H1 (cell line): ENCODE data around the gene ANAPC16. TPM values are rescaled to one million over a fixed set of nuclear protein-coding genes. Genes with fewer than 3 reads are reported as not detected.

ENCODE experiments used
- CTCF ChIA-PET: fragments of 300-600 bp; sonication (Branson Sonifier 250); formaldehyde crosslinking; loops from one replicate; lab custom pipeline; 2021; ENCODE audit not compliant: partially characterized antibody; lab: Charles Lee
- POLR2A ChIA-PET: fragments of 300-600 bp; sonication (Branson Sonifier 250); formaldehyde crosslinking; loops from one replicate; lab custom pipeline; 2021; ENCODE audit warnings: inconsistent platforms; ENCODE audit not compliant: partially characterized antibody; lab: Charles Lee
- DNase-seq, 2 experiments: peaks; one replicate each; pipeline versions ENCODE4 v3.0.0 to v3.0.0-alpha.2; 2010 to 2022; ENCODE audit warnings: low spot score in 2 of 2, low read depth in 1 of 2, mixed read lengths in 1 of 2
- FAIRE-seq: peaks from 2 replicates; lab custom pipeline; 2011; peaks lifted over from hg19 to GRCh38; lab: Jason Lieb, UNC
- H2AFZ ChIP-seq: 2 replicates; pipeline ENCODE4 v1.8.1; 2012; ENCODE audit warnings: low read length, inconsistent platforms
- H2AK5ac ChIP-seq: 2 replicates; pipeline ENCODE4 v1.6.1; 2013; ENCODE audit warnings: low read depth, low read length
- H2BK120ac ChIP-seq: replicated peaks from 2 replicates; pipeline ENCODE3; 2013; ENCODE audit warnings: low read depth, low read length, inconsistent platforms
- H2BK12ac ChIP-seq: 2 replicates; pipeline ENCODE4 v1.6.1; 2013; ENCODE audit warnings: low read depth, low read length
- H2BK15ac ChIP-seq: 2 replicates; pipeline ENCODE4 v1.6.1; 2013; ENCODE audit warnings: low read length
- H2BK20ac ChIP-seq: 2 replicates; pipeline ENCODE4 v1.6.1; 2013; ENCODE audit warnings: low read length
- H2BK5ac ChIP-seq: 2 replicates; pipeline ENCODE4 v1.6.1; 2013; ENCODE audit warnings: low read depth, low read length
- H3K14ac ChIP-seq: 2 replicates; pipeline ENCODE4 v1.6.1; 2013; ENCODE audit warnings: inconsistent platforms; ENCODE audit not compliant: insufficient read length
- H3K18ac ChIP-seq: 2 replicates; pipeline ENCODE4 v1.6.1; 2013; ENCODE audit warnings: low read length; ENCODE audit errors: extremely low read depth
- H3K23ac ChIP-seq: 2 replicates; pipeline ENCODE4 v1.6.1; 2013; ENCODE audit warnings: inconsistent platforms; ENCODE audit not compliant: insufficient read length
- H3K23me2 ChIP-seq: 2 replicates; pipeline ENCODE4 v1.6.1; 2013; ENCODE audit warnings: low read depth, low read length
- H3K27ac ChIP-seq: 2 replicates; pipeline ENCODE4 v1.6.1; 2011; ENCODE audit warnings: low read depth, low read length, inconsistent platforms
- H3K27me3 ChIP-seq, 4 experiments: replicated peaks in 1 of 4; 1 replicate in 1 of 4; 2 replicates in 3 of 4; pipeline versions ENCODE4 v1.6.1 to v1.8.1; 2011 to 2013; ENCODE audit warnings: low read length in 3 of 4, mild to moderate bottlenecking in 3 of 4, inconsistent platforms in 2 of 4, mixed read lengths in 2 of 4, moderate library complexity in 1 of 4; ENCODE audit not compliant: control insufficient read depth in 3 of 4, insufficient read depth in 3 of 4; ENCODE audit errors: extremely low read depth in 1 of 4
- H3K36me3 ChIP-seq, 4 experiments: 2 replicates each; pipeline versions ENCODE4 v1.6.1 to v1.8.1; 2011 to 2013; ENCODE audit warnings: mild to moderate bottlenecking in 4 of 4, low read length in 3 of 4, moderate library complexity in 2 of 4, control low read depth in 1 of 4, inconsistent platforms in 1 of 4; ENCODE audit not compliant: insufficient read depth in 4 of 4, control insufficient read depth in 2 of 4
- H3K4ac ChIP-seq: replicated peaks from 2 replicates; pipeline ENCODE3; 2013; ENCODE audit warnings: low read length, low read depth, mixed read lengths, inconsistent platforms; ENCODE audit not compliant: insufficient read length
- H3K4me1 ChIP-seq, 4 experiments: replicated peaks in 1 of 4; 1 replicate in 1 of 4; 2 replicates in 3 of 4; pipeline versions ENCODE4 v1.6.1 to v1.8.1; 2011 to 2013; ENCODE audit warnings: low read length in 3 of 4, inconsistent platforms in 2 of 4, mixed read lengths in 1 of 4; ENCODE audit not compliant: insufficient read depth in 4 of 4, control insufficient read depth in 3 of 4
- H3K4me2 ChIP-seq, 2 experiments: 2 replicates each; pipeline versions ENCODE4 v1.6.1 to v1.8.1; 2011 to 2013; ENCODE audit warnings: low read depth in 2 of 2, low read length in 2 of 2, control low read depth in 1 of 2, inconsistent platforms in 1 of 2, mild to moderate bottlenecking in 1 of 2; ENCODE audit not compliant: insufficient read depth in 1 of 2
- H3K4me3 ChIP-seq, 4 experiments: fragments of 200-600, 300-600 bp in 1 of 4; sonication (generic), shearing (Covaris generic), sonication (Bioruptor Twin) in 1 of 4; 2 replicates each; pipeline versions ENCODE4 v1.5.1 to v1.8.1; 2011 to 2016; ENCODE audit warnings: low read length in 4 of 4, low read depth in 3 of 4, control low read depth in 2 of 4, inconsistent platforms in 2 of 4, mild to moderate bottlenecking in 2 of 4, mixed read lengths in 1 of 4, moderate library complexity in 1 of 4; ENCODE audit not compliant: insufficient read depth in 2 of 4; ENCODE audit errors: extremely low read depth in 1 of 4
- H3K56ac ChIP-seq: replicated peaks from 2 replicates; pipeline ENCODE3; 2013; ENCODE audit warnings: low read depth, mild to moderate bottlenecking, mixed read lengths, low read length, inconsistent platforms; ENCODE audit not compliant: insufficient read length
- H3K79me1 ChIP-seq: 2 replicates; pipeline ENCODE4 v1.6.1; 2013; ENCODE audit warnings: low read depth, low read length, control low read depth
- H3K79me2 ChIP-seq, 2 experiments: 2 replicates each; pipeline versions ENCODE4 v1.6.1 to v1.8.1; 2012 to 2013; ENCODE audit warnings: low read length in 2 of 2, mild to moderate bottlenecking in 2 of 2, inconsistent platforms in 1 of 2; ENCODE audit not compliant: insufficient read depth in 2 of 2, control insufficient read depth in 1 of 2
- H3K9ac ChIP-seq, 4 experiments: replicated peaks in 1 of 4; 1 replicate in 1 of 4; 2 replicates in 3 of 4; pipeline versions ENCODE4 v1.6.1 to v1.8.1; 2011 to 2013; ENCODE audit warnings: low read depth in 3 of 4, low read length in 3 of 4, control low read depth in 2 of 4, mild to moderate bottlenecking in 2 of 4, moderate library complexity in 2 of 4, inconsistent platforms in 1 of 4; ENCODE audit errors: extremely low read depth in 1 of 4
- H3K9me3 ChIP-seq, 2 experiments: 2 replicates each; pipeline versions ENCODE4 v1.6.1 to v1.8.1; 2012 to 2013; ENCODE audit warnings: mild to moderate bottlenecking in 2 of 2, moderate library complexity in 2 of 2, control low read depth in 1 of 2, inconsistent platforms in 1 of 2, low read depth in 1 of 2, low read length in 1 of 2, mixed read lengths in 1 of 2; ENCODE audit not compliant: insufficient read depth in 2 of 2
- H4K20me1 ChIP-seq, 2 experiments: replicated peaks in 1 of 2; 2 replicates each; pipeline versions ENCODE3 to v1.8.1; 2011 to 2013; ENCODE audit warnings: inconsistent platforms in 2 of 2, low read length in 2 of 2, mild to moderate bottlenecking in 1 of 2; ENCODE audit not compliant: insufficient read depth in 2 of 2, control insufficient read depth in 1 of 2
- H4K5ac ChIP-seq: 2 replicates; pipeline ENCODE4 v1.6.1; 2013; ENCODE audit warnings: low read length, low read depth, mixed read lengths, inconsistent platforms; ENCODE audit not compliant: insufficient read length
- H4K8ac ChIP-seq: 2 replicates; pipeline ENCODE4 v1.8.0; 2013; ENCODE audit warnings: mild to moderate bottlenecking, moderate library complexity, low read length, inconsistent platforms; ENCODE audit not compliant: insufficient read depth; ENCODE audit errors: extremely low read depth
- H4K91ac ChIP-seq: replicated peaks from 2 replicates; pipeline ENCODE3; 2013; ENCODE audit warnings: low read length, mixed read lengths, inconsistent platforms; ENCODE audit not compliant: insufficient read length
- ASH2L ChIP-seq: fragments of 200-600, 300-600 bp; sonication (generic); IDR thresholded peaks from one replicate; pipeline ENCODE4 v1.7.1; 2017; ENCODE audit warnings: low read length
- BACH1 ChIP-seq: IDR thresholded peaks from 2 replicates; pipeline ENCODE4 v1.6.1; 2012; ENCODE audit warnings: low read length, improper control_type of control experiment
- CREB1 ChIP-seq: IDR thresholded peaks from 2 replicates; pipeline ENCODE4 v1.6.1; 2012; ENCODE audit warnings: inconsistent platforms
- CTBP2 ChIP-seq: IDR thresholded peaks from 2 replicates; pipeline ENCODE4 v1.7.0; 2011; ENCODE audit warnings: borderline replicate concordance, mild to moderate bottlenecking, moderate library complexity, mixed read lengths, low read length; ENCODE audit not compliant: insufficient read depth, insufficient read length
- EP300 ChIP-seq, 2 experiments: IDR thresholded peaks; 1 replicate in 1 of 2; 2 replicates in 1 of 2; pipeline ENCODE4 v1.6.1; 2011 to 2012; ENCODE audit warnings: low read depth in 2 of 2, low read length in 2 of 2, mild to moderate bottlenecking in 2 of 2, borderline replicate concordance in 1 of 2, inconsistent platforms in 1 of 2, moderate library complexity in 1 of 2
- GABPA ChIP-seq: IDR thresholded peaks from 2 replicates; pipeline ENCODE4 v1.6.1; 2011; ENCODE audit warnings: mild to moderate bottlenecking, low read length, moderate library complexity, borderline replicate concordance; ENCODE audit not compliant: insufficient read depth
- NRF1 ChIP-seq: IDR thresholded peaks from 2 replicates; pipeline ENCODE4 v1.6.1; 2011; ENCODE audit warnings: mild to moderate bottlenecking, low read depth, low read length, improper control_type of control experiment
- SAP30 ChIP-seq: fragments of 300-600 bp; sonication (generic); IDR thresholded peaks from 2 replicates; pipeline ENCODE4 v1.7.1; 2012; ENCODE audit warnings: low read length, moderate library complexity, mild to moderate bottlenecking, inconsistent platforms; ENCODE audit not compliant: insufficient read depth, insufficient replicate concordance
- SP1 ChIP-seq: IDR thresholded peaks from 2 replicates; pipeline ENCODE4 v1.6.1; 2011; ENCODE audit warnings: low read depth, low read length
- SP4 ChIP-seq: IDR thresholded peaks from 2 replicates; pipeline ENCODE4 v1.6.1; 2012; ENCODE audit warnings: low read length, inconsistent platforms
- TBP ChIP-seq: IDR thresholded peaks from 2 replicates; pipeline ENCODE4 v1.6.1; 2011; ENCODE audit warnings: low read depth, low read length, improper control_type of control experiment
- USF2 ChIP-seq: IDR thresholded peaks from 2 replicates; pipeline ENCODE4 v1.6.1; 2011; ENCODE audit warnings: low read length, improper control_type of control experiment
- ZNF274 ChIP-seq: IDR thresholded peaks from 2 replicates; pipeline ENCODE4 v1.7.0; 2012; ENCODE audit warnings: low read length, borderline replicate concordance; ENCODE audit errors: extremely low read depth
- WGBS, 2 experiments: shearing (Covaris generic) in 1 of 2; methylation state at CpG; one replicate each; pipeline versions ENCODE4 v1.1.6 to v1.1.7; 2013 to 2015; ENCODE audit warnings: low lambda C conversion rate in 2 of 2, mixed read lengths in 2 of 2, inconsistent platforms in 1 of 2, low coverage in 1 of 2, missing lambda C conversion rate in 1 of 2; ENCODE audit not compliant: insufficient replicate concordance in 2 of 2, insufficient coverage in 1 of 2, insufficient read length in 1 of 2; ENCODE audit errors: extremely low coverage in 1 of 2, missing lambda C conversion rate in 1 of 2; 5-methylcytosine and 5-hydroxymethylcytosine counted together
- polyA plus RNA-seq, 7 experiments: library from polyadenylated mRNA; depleted of rRNA in 3 of 7; stranded (reverse) in 5 of 7; unstranded in 2 of 7; fragments of >200 nt in 5 of 7; fragments of 200-250 nt in 2 of 7; gene quantifications; 1 replicate in 5 of 7; 2 replicates in 1 of 7; 4 replicates in 1 of 7; pipeline versions ENCODE4 v1.2.1 to v1.2.3, GENCODE V29; 2011 to 2013; ENCODE audit warnings: missing spikeins in 2 of 7, mixed read lengths in 2 of 7
- total RNA-seq: library from RNA; stranded (reverse); fragmentation: NEBNext Ultra II Directional; extraction: Animal tissue kit (Norgen Biotek cat#: 25700); gene quantifications from 2 replicates; pipeline ENCODE4 v1.2.1, GENCODE V29; 2021

The ANAPC16 gene
- total and polyA plus RNA-seq, 2 of the 8 experiments (the other 6 are each of a cell fraction or from before 2014, with no cell fraction given): 53.1 to 57.4 TPM

DNA sequence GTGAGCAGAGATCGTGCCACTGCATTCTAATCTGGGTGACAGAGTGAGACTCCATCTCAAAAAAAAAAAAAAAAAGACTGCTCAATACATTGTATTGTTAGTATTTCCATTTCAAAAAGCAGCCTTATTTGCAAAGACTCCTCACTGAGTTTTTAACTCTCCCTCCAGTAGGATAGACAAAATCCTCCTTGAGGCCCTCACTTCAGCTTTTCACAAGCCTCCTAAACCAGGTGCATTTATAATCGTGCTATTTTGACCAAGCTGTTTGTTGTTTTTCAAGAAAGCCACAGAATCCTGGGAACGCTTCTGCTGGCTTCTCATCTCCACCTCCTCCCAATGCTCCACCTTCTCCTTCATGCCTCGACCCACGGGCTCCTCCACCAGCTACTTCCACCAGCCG, 51.6 kb downstream of the ANAPC16 start:
- H3K9ac ChIP-seq: no peak overlapping the region; a peak in 1 of 7 replicates
- no peak overlapping the region for H3K56ac ChIP-seq
- peak overlapping the region in 1 of 4 experiments; percentile 4; a peak in 1 of 8 replicates for H3K4me3 ChIP-seq
- 0 out of 2 replicates have a peak overlapping the region, but pooled peaks have one; percentile 96 for H2BK12ac ChIP-seq
- 37% methylated on average over 6 of the region's 6 CpGs; no CpG with 5 or more reads in 1 of the 2 experiments for WGBS, 2 experiments
- H3K23ac ChIP-seq: no peak overlapping the region
- H4K5ac ChIP-seq: peak overlapping the region; percentile 4
- peaks cover 5 to 28% (median 11%) of the 10 kb centered on the region in 4 experiments for H3K4me1 ChIP-seq
- H4K91ac ChIP-seq: no peak overlapping the region
- H2BK20ac ChIP-seq: no peak overlapping the region
- no peak for DNase-seq
- no peak overlapping the region for H2AK5ac ChIP-seq
- ChIA-PET POLR2A (interaction anchor here (0.7 to 24.2 kb wide), 7 partner anchors 9 to 65 kb away, joined by 3 to 673 read pairs (median 4); partner anchors contain the start of gene DDIT4), CTCF (interaction anchor here (1.5 to 4.8 kb wide), 3 partner anchors 9 to 45 kb away, joined by 4 to 34 read pairs (median 6); partner anchors contain the start of gene DDIT4)
- no peak overlapping the region for H2BK120ac ChIP-seq
- no peaks in the 10 kb centered on the region for H3K79me1 ChIP-seq
- no peak overlapping the region for H3K4ac ChIP-seq
- no peaks in the 10 kb centered on the region for H3K27me3 ChIP-seq
- no peak overlapping the region for H2AFZ ChIP-seq
- no peaks in the 10 kb centered on the region for H3K9me3 ChIP-seq
- H3K4me2 ChIP-seq: peak overlapping the region; percentile 25 to 43; a peak in 3 of 4 replicates
- no peak for FAIRE-seq
- no peak overlapping the region for H2BK15ac ChIP-seq
- H3K27ac ChIP-seq: peak overlapping the region; percentile 29; the same call in 1 of the 2 replicates
- peak overlapping the region; percentile 85; the same call in 1 of the 2 replicates for H2BK5ac ChIP-seq
- H4K20me1 ChIP-seq: no peaks in the 10 kb centered on the region
- no peaks in the 10 kb centered on the region for H3K23me2 ChIP-seq
- peak overlapping the region; percentile 97 for H3K18ac ChIP-seq
- H4K8ac ChIP-seq: no peak overlapping the region
- no peaks in the 10 kb centered on the region for H3K79me2 ChIP-seq
- H3K14ac ChIP-seq: no peak overlapping the region
- H3K36me3 ChIP-seq: no peaks in the 10 kb centered on the region
- no peak for TF ChIP-seq SP4
- no peak for TF ChIP-seq GABPA
- no peak for TF ChIP-seq BACH1
- TF ChIP-seq ASH2L: no peak
- TF ChIP-seq USF2: no peak
- TF ChIP-seq NRF1: no peak
- no peak for TF ChIP-seq SAP30
- TF ChIP-seq SP1: no peak
- no peak for TF ChIP-seq TBP
- no peak for TF ChIP-seq ZNF274
- TF ChIP-seq EP300 (IDR thresholded peaks at IDR 0.05; ENCODE audit: borderline replicate concordance in 1 of 2, low read depth in 2 of 2, low read length in 2 of 2): no peak
- no peak for TF ChIP-seq CTBP2
- TF ChIP-seq CREB1: no peak
